Amniotic stem cell (primary cell): Measurements from ENCODE around the gene SORCS2.
"Not testable (repeated sequence)": the region's sequence is repeated elsewhere in the genome, so short reads cannot be mapped to it uniquely, and the experiment has no call there.

Experiments
- DNase-seq: peaks from one replicate; lab custom pipeline; 2025; lab: John Stamatoyannopoulos, UW

The SORCS2 gene

DNA sequence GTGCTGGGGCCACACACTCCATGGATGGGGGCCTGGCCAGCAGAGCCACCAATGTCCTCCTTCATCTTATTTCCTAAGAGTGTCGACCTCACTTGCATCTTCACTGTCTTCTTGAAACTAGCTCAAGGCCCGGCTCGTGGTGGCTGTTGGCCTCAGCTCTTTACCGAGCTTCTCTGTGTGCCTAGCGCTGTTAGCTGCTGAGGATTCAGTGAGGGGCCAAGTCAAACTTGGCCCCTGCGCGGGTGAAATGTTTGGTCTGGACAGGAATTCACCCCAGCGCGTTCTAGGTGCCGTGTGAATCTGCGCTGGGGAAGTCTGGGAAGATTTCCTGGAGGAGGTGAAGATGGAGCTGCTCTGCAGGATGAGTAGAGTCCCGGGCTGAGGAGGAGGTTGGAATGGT is 8.5 kb downstream of the SORCS2 start:
- no peak for DNase-seq

DNA sequence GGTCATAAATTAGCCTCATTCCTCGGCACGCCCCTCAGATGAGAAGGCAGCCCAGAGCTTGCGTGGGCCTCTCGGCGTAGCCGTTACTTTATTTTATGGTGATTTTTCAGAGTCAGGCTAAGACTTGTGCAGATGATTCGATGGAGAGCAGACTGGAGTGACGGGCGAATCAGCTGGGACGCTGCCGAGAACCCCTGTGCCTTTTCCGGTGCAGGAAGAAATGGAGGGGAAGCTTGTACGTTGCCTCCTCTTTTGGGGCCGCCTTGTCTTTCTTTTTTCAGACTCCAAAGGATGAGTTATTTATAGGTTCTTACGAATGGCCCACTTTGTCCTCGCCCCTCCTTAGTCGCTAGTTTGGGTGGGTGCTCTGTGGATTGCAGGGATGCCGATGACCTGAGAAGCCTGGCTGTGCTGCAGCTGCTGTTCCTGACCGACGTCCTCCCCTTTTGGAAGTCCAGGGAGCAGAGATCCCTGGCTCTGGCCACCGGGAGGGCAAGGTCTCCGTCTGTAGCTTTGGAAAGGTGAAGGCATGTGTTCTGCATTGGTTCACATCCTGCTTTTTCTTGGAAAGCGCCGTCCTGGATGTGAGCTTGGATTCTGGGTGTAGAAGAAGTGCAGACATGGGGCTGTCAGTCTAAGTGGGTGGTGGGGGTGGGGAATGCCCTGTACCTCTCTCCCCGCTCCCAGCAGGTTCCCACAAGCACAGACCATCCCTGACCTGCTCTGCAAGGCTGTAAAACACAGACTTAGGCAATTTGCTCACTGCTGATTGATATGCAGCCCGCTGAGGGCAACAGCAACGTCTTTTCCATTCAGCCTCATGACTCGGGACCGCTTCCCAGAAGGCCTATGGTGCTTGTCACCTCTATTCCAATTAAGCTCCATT is 9.3 kb downstream of the SORCS2 start:
- DNase-seq = no peak

DNA sequence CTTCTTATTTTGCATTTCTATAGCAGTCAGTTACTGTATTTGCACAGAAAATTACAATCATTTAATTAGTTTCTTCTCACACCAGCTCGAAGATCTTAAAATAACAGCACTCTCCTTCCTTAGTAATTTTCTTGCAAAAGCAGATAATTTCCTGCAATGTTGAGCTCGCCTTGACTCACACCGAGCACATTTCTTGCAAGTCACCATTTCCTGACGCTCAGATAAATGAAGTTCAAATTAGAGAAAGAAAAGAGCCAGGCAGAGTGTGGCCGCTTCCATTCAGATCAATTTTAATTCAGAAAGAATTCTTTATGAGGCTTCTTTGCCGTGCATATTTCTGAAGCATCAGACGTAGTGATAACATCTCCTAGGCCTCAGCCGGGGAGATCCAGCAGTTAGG is 10.1 kb downstream of the SORCS2 start:
- DNase-seq = no peak

GRCh38 chr4:7204656-7205387 is 12.5 kb downstream of the SORCS2 start:
- no peak for DNase-seq

- DNase-seq = no peak
These were observed 14.0 kb downstream of the SORCS2 start for GRCh38 chr4:7206385-7206784.

GRCh38 chr4:7206911-7207567 is 14.7 kb downstream of the SORCS2 start:
- peak; percentile 85 for DNase-seq

DNA sequence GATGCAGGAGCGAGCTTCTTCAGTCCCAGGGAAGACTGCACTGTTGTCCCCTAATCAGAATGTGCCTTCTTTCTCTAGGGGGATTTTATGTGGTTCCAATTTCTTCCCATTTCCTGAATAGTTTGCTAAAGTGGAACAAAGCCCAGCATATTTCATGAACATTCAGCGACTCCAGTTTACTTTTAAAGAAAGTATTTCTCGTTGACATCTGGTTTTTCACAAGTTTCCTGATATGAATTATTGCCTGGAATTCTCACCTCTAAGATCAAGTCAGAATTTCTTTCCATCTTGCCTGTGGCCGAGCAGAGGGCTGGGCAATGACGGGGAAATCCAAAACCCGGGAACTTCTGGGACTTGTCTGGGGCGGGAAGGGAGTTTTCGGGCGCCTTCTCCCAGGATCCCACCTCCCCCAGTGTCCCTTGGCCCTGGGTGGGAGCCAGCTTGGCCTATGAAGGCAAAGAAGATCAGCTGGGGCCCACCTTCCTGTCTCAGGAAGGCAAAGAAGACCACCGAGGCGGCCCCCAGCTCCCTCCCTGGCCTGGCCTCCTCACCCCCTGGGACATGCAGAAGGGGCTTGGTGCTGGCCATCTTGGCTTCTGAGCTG is 15.4 kb downstream of the SORCS2 start:
- DNase-seq = no peak

- DNase-seq = no peak
These were observed 16.4 kb downstream of the SORCS2 start for GRCh38 chr4:7208509-7209451.

DNA sequence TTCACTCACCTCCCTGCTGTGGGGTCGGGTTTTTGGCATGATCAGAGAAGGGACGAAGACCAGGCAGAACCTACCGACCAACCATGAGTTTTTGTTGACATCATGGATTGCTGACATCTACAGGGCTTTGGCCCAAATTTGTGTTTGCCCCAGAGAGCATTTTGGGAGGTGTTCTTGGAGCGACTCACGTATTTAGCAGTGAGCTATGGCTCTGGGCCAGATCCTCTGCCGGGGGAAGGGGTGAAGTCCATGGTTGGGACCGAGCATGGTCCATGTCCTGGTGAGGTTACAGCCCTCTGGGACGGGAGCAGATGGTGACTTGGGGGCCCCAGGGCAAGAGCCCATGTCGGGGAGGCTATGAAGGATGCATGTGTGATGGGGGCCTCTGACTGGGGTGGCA is 17.4 kb downstream of the SORCS2 start:
- no peak for DNase-seq

- peak; percentile 76 for DNase-seq
These were observed 18.5 kb downstream of the SORCS2 start for GRCh38 chr4:7210824-7211223.

DNA sequence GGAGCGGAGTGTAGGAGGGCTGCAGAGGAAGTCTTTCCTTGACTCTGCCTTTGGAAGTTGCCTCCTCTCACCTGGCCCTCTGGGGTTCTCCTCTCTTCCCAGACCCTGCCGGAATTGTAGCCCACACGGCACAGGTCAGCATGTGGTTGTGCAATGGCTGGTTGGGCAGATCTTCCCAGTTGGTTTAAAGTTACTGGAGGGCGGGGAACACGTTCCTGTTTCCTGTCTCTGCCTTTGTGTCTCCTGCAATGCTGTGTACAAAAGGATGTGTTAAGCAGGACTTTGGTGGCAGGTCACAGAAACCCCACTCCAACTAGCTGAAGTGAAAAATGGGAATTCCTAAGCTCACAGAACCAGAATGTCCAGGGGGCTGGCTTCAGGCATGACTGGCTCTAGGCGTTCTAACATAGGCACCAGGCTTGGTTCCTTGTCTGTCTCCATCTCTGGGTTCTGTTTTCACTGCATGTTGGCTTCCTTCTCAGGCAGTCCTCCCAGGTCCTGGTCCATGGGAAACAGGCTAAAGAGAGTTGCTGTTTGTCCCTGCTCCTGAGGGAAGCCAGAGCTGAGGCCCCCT is 19.9 kb downstream of the SORCS2 start:
- no peak for DNase-seq

GRCh38 chr4:7212921-7213320 is 20.6 kb downstream of the SORCS2 start:
- DNase-seq = no peak

- DNase-seq = no peak
These were observed 21.5 kb downstream of the SORCS2 start for GRCh38 chr4:7213807-7214206.

DNA sequence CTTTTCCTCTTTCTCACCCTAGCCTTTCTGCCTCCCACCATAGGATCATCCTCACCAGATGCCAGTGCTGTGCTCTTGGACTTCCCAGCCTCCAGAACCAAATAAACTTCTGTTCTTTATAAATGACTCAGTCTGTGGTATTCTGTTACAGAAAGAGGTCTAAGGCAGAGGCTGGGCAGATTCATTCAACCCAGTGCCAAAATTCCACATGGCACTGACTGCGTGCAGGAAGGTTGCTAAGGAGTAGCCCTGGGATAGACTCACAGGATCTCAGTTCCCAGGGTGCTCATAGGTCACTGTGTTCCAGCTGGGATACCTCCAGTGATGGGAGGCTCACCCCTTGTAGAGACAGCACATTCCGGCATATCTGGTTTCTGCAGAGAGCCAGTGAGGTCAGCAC is 22.0 kb downstream of the SORCS2 start:
- DNase-seq = no peak

DNA sequence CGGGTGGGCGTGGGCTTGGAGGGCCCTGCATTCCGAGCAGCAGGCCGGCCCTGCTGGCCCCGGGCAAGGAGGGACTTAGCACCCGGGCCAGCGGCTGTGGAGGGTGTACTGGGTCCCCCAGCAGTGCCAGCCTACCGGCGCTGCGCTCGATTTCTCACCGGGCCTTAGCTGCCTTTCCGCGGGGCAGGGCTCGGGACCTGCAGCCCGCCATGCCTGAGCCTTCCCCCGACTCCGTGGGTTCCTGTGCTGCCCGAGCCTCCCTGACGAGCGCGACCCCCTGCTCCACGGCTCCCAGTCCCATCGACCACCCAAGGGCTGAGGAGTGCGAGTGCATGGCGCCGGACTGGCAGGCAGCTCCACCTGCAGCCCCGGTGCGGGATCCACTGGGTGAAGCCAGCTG is 22.8 kb downstream of the SORCS2 start:
- DNase-seq = not testable (repeated sequence)

DNA sequence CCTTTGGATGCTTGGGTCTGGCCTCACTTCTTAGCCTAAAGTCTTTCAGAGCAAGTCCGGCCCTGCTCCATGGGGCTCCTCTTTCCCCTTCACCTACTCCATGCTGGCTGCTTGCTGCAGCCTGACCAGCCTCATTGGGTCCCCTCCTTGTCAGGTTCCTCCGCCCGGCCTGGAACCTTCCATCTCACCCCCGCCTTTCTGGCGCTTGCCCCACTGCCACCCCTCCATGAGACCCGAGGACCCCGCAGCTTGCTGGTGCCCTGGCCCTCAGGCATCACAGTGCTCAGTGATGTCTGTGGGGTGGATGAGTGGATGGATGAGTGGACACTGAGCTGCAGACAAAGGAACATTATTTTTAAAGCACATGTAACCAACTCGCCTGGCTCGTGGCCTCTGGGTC is 24.7 kb downstream of the SORCS2 start:
- no peak for DNase-seq

- no peak for DNase-seq
These were observed 25.4 kb downstream of the SORCS2 start for GRCh38 chr4:7217474-7218321.

DNA sequence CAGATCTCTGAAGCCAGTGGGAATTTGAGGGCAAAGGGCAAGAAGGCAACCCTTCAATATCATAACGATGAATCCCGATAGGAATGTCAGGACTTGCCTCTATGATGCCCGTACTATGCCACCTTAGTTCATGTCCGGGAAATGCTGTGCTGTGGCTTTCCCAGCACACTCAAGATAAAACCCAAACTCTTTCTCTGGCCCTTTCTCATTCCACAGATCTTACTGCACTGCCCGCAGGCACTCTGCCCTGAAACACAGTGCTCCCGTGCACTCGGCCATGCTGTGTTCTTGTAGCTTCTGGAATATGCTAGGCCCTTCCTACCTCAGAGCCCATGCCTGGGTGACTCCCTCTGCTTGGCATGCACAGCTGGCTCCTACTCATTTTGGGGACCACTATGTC is 26.3 kb downstream of the SORCS2 start:
- DNase-seq = no peak

DNA sequence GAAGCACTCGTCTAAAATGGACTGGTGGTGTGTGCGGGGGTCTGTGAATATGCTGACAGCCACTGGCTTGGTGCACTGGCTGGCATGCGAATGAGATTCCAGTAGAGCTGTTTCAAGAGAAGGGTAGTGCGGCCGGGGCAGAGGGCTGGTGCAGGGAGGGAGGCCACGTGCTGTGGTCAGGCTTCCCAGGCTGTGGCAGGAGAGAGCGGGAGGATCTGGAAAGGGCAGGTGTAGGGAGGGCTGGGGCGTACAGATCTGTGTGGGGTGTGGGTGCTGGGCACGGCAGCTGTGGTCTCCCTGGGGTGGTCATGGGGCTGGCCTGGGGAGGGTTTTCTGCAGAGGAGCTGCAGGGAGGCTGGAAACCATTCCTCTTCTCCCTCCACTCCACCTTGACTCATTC is 30.2 kb downstream of the SORCS2 start:
- no peak for DNase-seq

DNA sequence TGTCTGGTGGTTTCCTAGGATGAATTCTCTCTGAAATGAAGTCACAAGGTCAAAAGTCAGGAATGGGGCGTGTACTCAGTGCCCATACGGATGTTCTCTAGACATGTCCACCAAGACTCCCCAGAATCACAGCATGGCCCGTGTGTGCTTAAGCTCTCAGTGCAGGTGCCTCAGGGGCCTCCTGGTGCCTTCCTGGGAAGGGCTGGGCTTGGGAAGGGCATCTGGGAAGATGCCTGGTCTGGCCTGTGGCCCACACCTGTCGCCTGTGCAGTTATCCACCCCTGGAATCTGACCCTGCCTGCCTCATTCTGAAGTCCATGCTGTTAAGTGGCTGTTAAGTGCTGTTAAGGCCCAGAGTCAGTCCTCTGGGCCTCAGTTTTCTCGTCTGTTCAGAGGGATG is 31.2 kb downstream of the SORCS2 start:
- DNase-seq = no peak
